KOPT-K1 (cell line): ENCODE measurements around the gene NARS2.
A peak's percentile ranks its signal among the peaks of the same experiment; 100 is the strongest.
"Not testable (repeated sequence)": the region's sequence is repeated elsewhere in the genome, so short reads cannot be mapped to it uniquely, and the experiment has no call there.

Experiments
- H3K27ac ChIP-seq: fragments of 200-600 bp; sonication (generic); 2 replicates; pipeline ENCODE4 v1.5.1; 2016; ENCODE audit warnings: antibody characterized with exemption, mild to moderate bottlenecking, low read depth, low read length; ENCODE audit not compliant: poor library complexity, severe bottlenecking
- H3K36me3 ChIP-seq: fragments of 200-600 bp; sonication (generic); 2 replicates; pipeline ENCODE4 v1.5.1; 2017; ENCODE audit warnings: antibody characterized with exemption, mild to moderate bottlenecking, low read length, moderate library complexity; ENCODE audit not compliant: insufficient read depth
- H3K9me3 ChIP-seq: fragments of 200-600 bp; sonication (generic); 2 replicates; pipeline ENCODE4 v1.5.1; 2017; ENCODE audit warnings: antibody characterized with exemption, low read length, mild to moderate bottlenecking; ENCODE audit not compliant: insufficient read depth, poor library complexity, severe bottlenecking

Gene NARS2

DNA sequence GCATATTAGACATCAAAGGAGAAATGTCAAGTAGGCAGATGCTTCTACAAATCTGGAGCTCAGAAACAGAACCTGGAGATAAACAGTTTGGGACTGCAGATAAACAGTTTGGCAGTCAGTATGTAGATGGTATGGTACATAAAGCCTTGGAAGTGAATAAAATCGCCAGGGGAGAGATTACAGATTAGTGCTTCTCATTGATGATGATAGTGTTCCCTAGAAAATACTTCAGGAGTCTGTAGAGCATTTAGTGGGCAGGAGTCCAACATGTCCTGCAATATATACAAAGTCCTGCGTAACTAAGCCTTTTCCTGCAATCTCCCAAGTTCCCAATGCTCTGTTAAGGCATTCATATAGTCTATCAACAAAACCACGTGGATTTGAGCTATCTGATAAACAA lies 35.2 kb downstream of the NARS2 start:
- Histone ChIP-seq H3K9me3 (no peaks in the 10 kb centered on the region), H3K36me3 (peaks cover 20% of the 10 kb centered on the region), H3K27ac (no peak overlapping the region)

- Histone ChIP-seq H3K27ac (no peak overlapping the region), H3K9me3 (no peaks in the 10 kb centered on the region)
These were observed 37.7 kb downstream of the NARS2 start for GRCh38 chr11:78536933-78537332.

DNA sequence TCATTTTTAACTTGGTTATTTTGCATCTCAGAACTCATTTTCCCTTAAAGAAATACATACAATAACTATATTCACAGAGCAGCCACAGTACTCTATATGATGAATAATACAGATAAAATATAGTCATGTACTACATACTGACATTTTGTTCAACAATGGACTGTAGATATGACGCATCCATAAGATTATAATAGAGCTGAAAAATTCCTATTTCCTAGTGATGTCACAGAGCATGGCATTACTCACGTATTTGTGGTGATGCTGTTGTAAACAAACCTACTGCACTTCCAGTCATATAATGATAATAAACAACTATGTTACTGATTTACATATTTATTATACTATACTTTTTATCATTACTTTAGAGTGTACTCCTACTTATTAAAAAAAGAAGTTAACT lies 38.7 kb downstream of the NARS2 start:
- no peaks in the 10 kb centered on the region for H3K9me3 ChIP-seq
- H3K27ac ChIP-seq, result no peak overlapping the region
- peaks cover 26% of the 10 kb centered on the region for H3K36me3 ChIP-seq

More at GRCh38 chr11:78536933-78537332, 37.7 kb downstream of the NARS2 start:
- H3K36me3 ChIP-seq, result peaks cover 26% of the 10 kb centered on the region

- no peak overlapping the region for H3K27ac ChIP-seq
- no peaks in the 10 kb centered on the region for H3K9me3 ChIP-seq
- H3K36me3 ChIP-seq, result peaks cover 26% of the 10 kb centered on the region
These were observed 39.6 kb downstream of the NARS2 start for GRCh38 chr11:78535027-78535426.

GRCh38 chr11:78533399-78533798 lies 41.3 kb downstream of the NARS2 start:
- H3K27ac ChIP-seq, result no peak overlapping the region
- H3K9me3 ChIP-seq, result no peaks in the 10 kb centered on the region

GRCh38 chr11:78532991-78533390 lies 41.7 kb downstream of the NARS2 start:
- H3K27ac ChIP-seq, result no peak overlapping the region
- no peaks in the 10 kb centered on the region for H3K9me3 ChIP-seq
- peaks cover 21% of the 10 kb centered on the region for H3K36me3 ChIP-seq

More at GRCh38 chr11:78533399-78533798, 41.3 kb downstream of the NARS2 start:
- H3K36me3 ChIP-seq, result peaks cover 24% of the 10 kb centered on the region

DNA sequence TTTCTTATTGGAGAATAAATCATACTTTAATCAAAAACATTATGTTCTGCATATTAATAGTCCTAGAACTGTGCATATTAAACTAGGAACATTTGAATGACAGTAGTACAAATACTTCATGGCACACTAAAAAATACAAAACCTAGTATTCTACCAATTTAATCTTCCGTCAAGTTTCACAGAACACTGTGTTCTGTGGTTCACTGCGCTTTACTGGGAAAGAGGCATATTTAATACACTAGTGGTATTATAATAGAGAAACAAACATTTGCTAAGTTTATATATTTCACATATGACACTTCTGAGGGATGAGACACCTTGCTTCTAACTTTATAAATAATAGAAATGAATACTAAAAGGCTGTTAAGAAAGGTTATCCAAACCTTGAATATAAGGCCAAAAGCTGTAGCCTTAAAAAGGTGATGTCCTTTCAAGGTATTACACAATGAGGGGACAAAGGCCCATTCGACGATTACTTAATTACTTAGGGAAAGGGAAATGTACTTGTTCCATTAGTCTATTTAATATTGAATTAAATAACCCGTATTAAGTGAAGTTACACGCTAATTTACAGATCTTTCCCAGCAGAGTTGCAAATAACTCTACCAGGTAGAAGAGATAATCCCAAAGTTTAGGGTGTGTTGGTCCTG lies 48.0 kb downstream of the NARS2 start:
- Histone ChIP-seq H3K9me3 (no peaks in the 10 kb centered on the region), H3K36me3 (peaks cover 12% of the 10 kb centered on the region; the same call in 1 of the 2 replicates), H3K27ac (no peak overlapping the region)

DNA sequence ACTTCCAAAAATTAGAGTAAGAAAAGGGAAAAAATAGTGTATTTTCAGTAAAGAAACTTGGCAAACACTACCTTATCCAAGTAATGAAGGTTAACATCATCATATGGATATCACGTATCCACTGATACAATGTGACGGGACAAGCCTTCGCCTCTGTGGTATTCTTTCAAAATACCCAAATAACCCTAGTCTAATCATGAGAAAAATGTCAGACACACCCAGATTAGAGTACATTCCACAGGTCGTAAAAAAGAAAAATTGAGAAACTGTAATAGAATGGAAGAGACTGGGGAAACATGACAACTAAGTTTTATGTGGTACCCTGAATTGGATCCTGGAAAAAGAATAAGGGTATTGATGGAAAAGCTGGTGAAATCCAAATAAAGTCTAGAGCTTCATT lies 48.9 kb downstream of the NARS2 start:
- Histone ChIP-seq H3K27ac (no peak overlapping the region), H3K36me3 (peaks cover 12% of the 10 kb centered on the region; the same call in 1 of the 2 replicates), H3K9me3 (no peaks in the 10 kb centered on the region)

DNA sequence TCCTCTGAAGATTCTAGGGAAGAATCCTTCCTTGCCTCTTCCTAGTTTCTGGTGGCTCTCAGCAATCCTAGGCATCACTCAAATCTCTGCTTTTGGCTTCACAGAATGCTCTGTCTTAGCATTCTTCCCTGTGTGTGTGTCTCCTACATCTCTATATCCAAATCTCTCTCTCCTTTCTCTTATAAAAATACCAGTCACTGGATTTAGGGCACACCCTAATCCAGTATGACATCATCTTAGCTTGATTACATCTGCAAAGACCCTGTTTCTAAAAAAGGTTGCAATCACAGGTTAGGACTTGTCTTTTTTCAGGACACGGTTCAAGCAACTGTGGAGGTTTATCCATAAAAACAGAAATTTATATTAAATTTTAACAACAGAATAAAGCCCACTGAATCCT lies 54.4 kb downstream of the NARS2 start:
- Histone ChIP-seq H3K9me3 (no peaks in the 10 kb centered on the region), H3K27ac (no peak overlapping the region), H3K36me3 (peaks cover 7% of the 10 kb centered on the region; the same call in 1 of the 2 replicates)

DNA sequence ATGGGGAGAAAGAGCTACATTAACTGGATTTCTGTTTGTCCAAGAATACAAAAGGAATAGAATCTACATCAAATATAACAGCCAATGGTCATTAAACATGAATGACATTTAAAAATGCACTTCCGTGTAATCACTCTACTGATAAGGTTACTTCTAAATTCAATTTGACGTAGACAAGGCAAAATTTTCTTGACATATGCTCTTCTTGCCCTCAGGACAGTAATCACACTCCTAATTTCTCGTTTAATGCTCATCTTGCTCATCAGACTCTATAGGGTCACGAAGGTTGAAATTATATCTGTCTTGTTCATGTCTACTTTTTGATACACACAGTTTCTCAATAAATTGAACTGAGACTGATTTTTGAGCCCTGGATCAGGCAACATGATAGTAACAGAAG lies 58.4 kb downstream of the NARS2 start:
- peaks cover 16% of the 10 kb centered on the region for H3K36me3 ChIP-seq
- no peaks in the 10 kb centered on the region for H3K9me3 ChIP-seq
- no peak overlapping the region for H3K27ac ChIP-seq

- no peak overlapping the region for H3K27ac ChIP-seq
- H3K9me3 ChIP-seq, result peaks cover 11% of the 10 kb centered on the region
- H3K36me3 ChIP-seq, result peaks cover 20% of the 10 kb centered on the region
These were observed 59.7 kb downstream of the NARS2 start for GRCh38 chr11:78514922-78515502.

- H3K9me3 ChIP-seq, result peaks cover 16% of the 10 kb centered on the region
- H3K36me3 ChIP-seq, result peaks cover 20% of the 10 kb centered on the region
- H3K27ac ChIP-seq, result not testable (repeated sequence)
These were observed 61.6 kb downstream of the NARS2 start for GRCh38 chr11:78513085-78513484.

DNA sequence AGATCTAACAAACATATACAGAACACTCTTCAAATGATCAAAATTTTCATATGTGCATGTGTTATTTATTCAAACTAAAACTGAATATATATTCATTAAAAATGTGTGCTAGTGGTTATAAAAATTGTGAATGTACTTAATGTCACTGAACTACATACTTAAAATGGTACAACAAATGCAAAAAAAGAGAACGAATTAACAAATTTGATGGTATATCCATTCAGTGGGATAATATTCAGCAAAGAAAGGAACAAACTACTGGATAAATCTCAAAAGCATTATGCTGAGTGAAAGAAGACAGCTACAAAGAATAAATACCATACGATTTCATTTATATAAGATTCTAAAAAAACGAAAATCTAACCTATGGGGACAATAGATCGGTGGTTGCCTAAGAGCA lies 64.1 kb downstream of the NARS2 start:
- peaks cover 16% of the 10 kb centered on the region for H3K9me3 ChIP-seq
- peaks cover 20% of the 10 kb centered on the region for H3K36me3 ChIP-seq
- H3K27ac ChIP-seq, result no peak overlapping the region

DNA sequence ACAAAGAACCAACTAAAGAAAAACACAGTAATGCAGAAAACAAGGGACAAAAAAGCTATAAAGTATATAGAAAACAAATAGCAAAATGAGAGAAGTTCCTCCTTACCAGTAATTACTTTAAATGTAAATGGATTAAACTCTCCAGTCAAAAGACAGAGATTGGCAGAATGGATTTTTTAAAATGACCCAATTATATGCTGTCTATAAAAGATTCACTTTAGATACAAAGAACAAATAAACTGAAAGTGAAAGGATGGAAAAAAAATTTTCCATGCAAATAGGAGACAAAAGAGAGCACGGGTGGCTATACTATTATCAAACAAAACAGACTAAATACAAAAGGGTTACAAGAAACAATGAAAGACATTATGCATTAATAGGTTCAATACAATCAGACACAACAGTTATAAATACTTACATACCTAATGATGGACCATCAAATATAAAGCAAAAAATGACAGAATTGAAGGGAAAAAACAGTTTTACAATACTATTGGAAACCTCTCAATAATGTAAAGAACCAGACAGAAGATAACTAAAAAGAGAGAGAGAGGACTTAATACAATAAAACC lies 64.6 kb downstream of the NARS2 start:
- peaks cover 20% of the 10 kb centered on the region for H3K36me3 ChIP-seq
- no peak overlapping the region for H3K27ac ChIP-seq
- H3K9me3 ChIP-seq, result peaks cover 16% of the 10 kb centered on the region

DNA sequence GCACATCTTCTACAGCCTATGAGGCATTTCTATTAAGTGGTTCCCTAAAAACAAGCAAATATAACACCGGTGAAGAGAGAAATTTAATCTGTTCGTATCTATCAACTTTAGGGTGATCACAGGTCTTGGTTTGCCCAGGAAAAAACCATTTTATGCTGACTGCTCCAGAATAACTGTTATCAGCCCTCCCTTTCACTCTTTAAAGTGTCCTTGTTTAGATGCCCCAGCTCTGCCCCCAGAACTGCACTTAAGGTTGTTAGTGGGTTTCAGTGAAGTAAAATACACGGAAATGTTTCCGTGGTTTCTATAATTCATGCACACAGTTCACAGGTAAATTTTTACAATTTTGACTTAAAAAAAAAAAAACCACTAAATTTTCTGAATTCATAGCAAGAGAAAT lies 70.0 kb downstream of the NARS2 start:
- H3K27ac ChIP-seq, result peak overlapping the region; percentile 50

GRCh38 chr11:78504181-78504580 lies 70.5 kb downstream of the NARS2 start:
- Histone ChIP-seq H3K9me3 (no peaks in the 10 kb centered on the region), H3K27ac (peak overlapping the region; percentile 50), H3K36me3 (no peaks in the 10 kb centered on the region)

More for the DNA sequence above, 70.0 kb downstream of the NARS2 start:
- Histone ChIP-seq H3K36me3 (no peaks in the 10 kb centered on the region), H3K9me3 (peaks cover 1% of the 10 kb centered on the region)
